Measurements from ENCODE around the gene SOX6.
"Not testable (repeated sequence)": the region's sequence is repeated elsewhere in the genome, so short reads cannot be mapped to it uniquely, and the experiment has no call there.

SOX6 gene

GRCh38 chr11:16081382-16082094, 274.8 kb downstream of the SOX6 start:
- TF ChIP-seq CTCF (IDR thresholded peaks at IDR 0.05; ENCODE audit: low read depth, low read length, missing control alignments) = no peak
- H3K4me3 ChIP-seq (replicated peaks; ENCODE audit: low read depth, low read length) = no peak overlapping the region
- no peak for DNase-seq (ENCODE audit: extremely low read depth, low read depth)

GRCh38 chr11:16080688-16081381, 275.5 kb downstream of the SOX6 start:
- H3K4me3 ChIP-seq (replicated peaks; ENCODE audit: low read depth, low read length) = no peak overlapping the region
- no peak for TF ChIP-seq CTCF (IDR thresholded peaks at IDR 0.05; ENCODE audit: low read depth, low read length, missing control alignments)
- no peak for DNase-seq (ENCODE audit: extremely low read depth, low read depth)

GRCh38 chr11:16078936-16079335, 277.4 kb downstream of the SOX6 start:
- H3K4me3 ChIP-seq (replicated peaks; ENCODE audit: low read depth, low read length) = no peak overlapping the region
- DNase-seq (ENCODE audit: extremely low read depth, low read depth) = no peak
- TF ChIP-seq CTCF (IDR thresholded peaks at IDR 0.05; ENCODE audit: low read depth, low read length, missing control alignments) = no peak

GRCh38 chr11:16070573-16070972, 285.8 kb downstream of the SOX6 start:
- TF ChIP-seq CTCF (IDR thresholded peaks at IDR 0.05; ENCODE audit: low read depth, low read length, missing control alignments) = no peak
- no peak for DNase-seq (ENCODE audit: extremely low read depth, low read depth)
- H3K4me3 ChIP-seq (replicated peaks; ENCODE audit: low read depth, low read length) = no peak overlapping the region

- not testable (repeated sequence) for H3K4me3 ChIP-seq (replicated peaks; ENCODE audit: low read depth, low read length); DNase-seq (ENCODE audit: extremely low read depth, low read depth)
Measured at GRCh38 chr11:16067268-16067667, 289.1 kb downstream of the SOX6 start.

- no peak for DNase-seq (ENCODE audit: extremely low read depth, low read depth)
- H3K4me3 ChIP-seq (replicated peaks; ENCODE audit: low read depth, low read length) = no peak overlapping the region
- no peak for TF ChIP-seq CTCF (IDR thresholded peaks at IDR 0.05; ENCODE audit: low read depth, low read length, missing control alignments)
Measured at GRCh38 chr11:16059332-16059731, 297.0 kb downstream of the SOX6 start.

GRCh38 chr11:16058671-16059070, 297.7 kb downstream of the SOX6 start:
- no peak for DNase-seq (ENCODE audit: extremely low read depth, low read depth)
- no peak overlapping the region for H3K4me3 ChIP-seq (replicated peaks; ENCODE audit: low read depth, low read length)
- no peak for TF ChIP-seq CTCF (IDR thresholded peaks at IDR 0.05; ENCODE audit: low read depth, low read length, missing control alignments)

Measured in HFF-Myc (cell line).